WTC11 (cell line): ENCODE measurements around the gene CHRNE. TPM values are rescaled to one million over a fixed set of nuclear protein-coding genes. Genes with fewer than 3 reads are reported as not detected.

Source experiments
- ATAC-seq: fragments of 200-7000 bp; cut with Tn5 transposase; 2 replicates; pipeline ENCODE4 v1.10.0; 2021; ENCODE audit warnings: mild to moderate bottlenecking, moderate library complexity
- CTCF ChIA-PET: fragments of 300-600 bp; sonication (Branson Sonifier 250); formaldehyde crosslinking; loops from one replicate; lab custom pipeline; 2021; ENCODE audit warnings: antibody characterized with exemption; lab: Charles Lee
- POLR2A ChIA-PET: fragments of 350-600 bp; sonication (Branson Sonifier 250); formaldehyde crosslinking; loops from one replicate; lab custom pipeline; 2021; ENCODE audit warnings: antibody characterized with exemption; lab: Charles Lee
- DNase-seq: peaks from one replicate; pipeline ENCODE4 v3.0.0; 2021; ENCODE audit warnings: low spot score
- H3K27ac Mint-ChIP-seq: 2 replicates; pipeline ENCODE4 v1.8.0; 2021; ENCODE audit warnings: mixed read lengths
- H3K27me3 Mint-ChIP-seq: 2 replicates; pipeline ENCODE4 v1.8.0; 2021; ENCODE audit warnings: low read depth, mild to moderate bottlenecking, moderate library complexity, mixed read lengths
- H3K36me3 Mint-ChIP-seq: 2 replicates; pipeline ENCODE4 v1.8.0; 2021; ENCODE audit warnings: mixed read lengths
- H3K4me1 Mint-ChIP-seq: 2 replicates; pipeline ENCODE4 v1.8.0; 2022; ENCODE audit warnings: mixed read lengths
- H3K4me3 Mint-ChIP-seq: 2 replicates; pipeline ENCODE4 v1.8.0; 2021; ENCODE audit warnings: mild to moderate bottlenecking, moderate library complexity, mixed read lengths
- H3K9me3 Mint-ChIP-seq: 2 replicates; pipeline ENCODE4 v1.8.0; 2021; ENCODE audit warnings: mixed read lengths
- CREM ChIP-seq: sonication (generic); formaldehyde crosslinking; IDR thresholded peaks from 2 replicates; pipeline ENCODE4 v1.8.1; 2022; ENCODE audit warnings: mild to moderate bottlenecking, missing genetic modification reagents, moderate library complexity
- EMX1 ChIP-seq: fragments of 250-450 bp; sonication (Bioruptor Pico); IDR thresholded peaks from 2 replicates; pipeline ENCODE4 v1.8.0; 2021; ENCODE audit warnings: mild to moderate bottlenecking
- FOXP1 ChIP-seq: sonication (generic); formaldehyde crosslinking; IDR thresholded peaks from 2 replicates; pipeline ENCODE4 v1.8.0; 2022; ENCODE audit warnings: missing genetic modification reagents, mild to moderate bottlenecking, moderate library complexity, borderline replicate concordance
- IRF1 ChIP-seq: sonication (generic); formaldehyde crosslinking; IDR thresholded peaks from 2 replicates; pipeline ENCODE4 v1.8.0; 2023; ENCODE audit warnings: missing genetic modification reagents
- NR1H2 ChIP-seq: sonication (generic); formaldehyde crosslinking; IDR thresholded peaks from 2 replicates; pipeline ENCODE4 v1.9.0; 2021; ENCODE audit warnings: mild to moderate bottlenecking, moderate library complexity, missing genetic modification reagents
- SOX15 ChIP-seq: fragments of 250-450 bp; sonication (Bioruptor Pico); IDR thresholded peaks from 2 replicates; pipeline ENCODE4 v1.9.0; 2021; ENCODE audit warnings: mild to moderate bottlenecking
- TCF7 ChIP-seq: sonication (generic); formaldehyde crosslinking; IDR thresholded peaks from 2 replicates; pipeline ENCODE4 v1.8.0; 2022; ENCODE audit warnings: mild to moderate bottlenecking, low read depth, missing genetic modification reagents, moderate library complexity
- ZNF219 ChIP-seq: sonication (generic); formaldehyde crosslinking; IDR thresholded peaks from 2 replicates; pipeline ENCODE4 v1.8.0; 2023; ENCODE audit warnings: missing genetic modification reagents, mild to moderate bottlenecking, borderline replicate concordance
- ZNF263 ChIP-seq: sonication (generic); formaldehyde crosslinking; IDR thresholded peaks from 2 replicates; pipeline ENCODE4 v1.8.1; 2022; ENCODE audit warnings: low read depth, mild to moderate bottlenecking, moderate library complexity, missing genetic modification reagents
- total RNA-seq: library from RNA; stranded (reverse); gene quantifications from 3 replicates; pipeline ENCODE4 v1.2.3, GENCODE V29; 2021
- TF ChIP-seq, protein P1 (sequence below): sonication (generic); formaldehyde crosslinking; IDR thresholded peaks from 2 replicates; pipeline ENCODE4 v1.8.1; 2022; ENCODE audit warnings: low read depth, missing genetic modification reagents, borderline replicate concordance
- TF ChIP-seq, protein P2 (sequence below): sonication (generic); formaldehyde crosslinking; IDR thresholded peaks from 2 replicates; pipeline ENCODE4 v1.8.1; 2023; ENCODE audit warnings: mild to moderate bottlenecking, missing genetic modification reagents
- TF ChIP-seq, protein P3 (sequence below): sonication (generic); formaldehyde crosslinking; IDR thresholded peaks from 2 replicates; pipeline ENCODE4 v1.8.0; 2022; ENCODE audit warnings: mild to moderate bottlenecking, missing genetic modification reagents
- TF ChIP-seq, protein P4 (sequence below): fragments of 250-450 bp; sonication (Bioruptor Pico); IDR thresholded peaks from 2 replicates; pipeline ENCODE4 v1.9.0; 2021; ENCODE audit warnings: mild to moderate bottlenecking
- TF ChIP-seq, protein P5 (sequence below): sonication (generic); formaldehyde crosslinking; IDR thresholded peaks from 2 replicates; pipeline ENCODE4 v1.8.1; 2022; ENCODE audit warnings: mild to moderate bottlenecking, missing genetic modification reagents, moderate library complexity, borderline replicate concordance

CHRNE gene
- total RNA-seq, 1 experiment from 2014 or later, result 0.70 TPM

DNA sequence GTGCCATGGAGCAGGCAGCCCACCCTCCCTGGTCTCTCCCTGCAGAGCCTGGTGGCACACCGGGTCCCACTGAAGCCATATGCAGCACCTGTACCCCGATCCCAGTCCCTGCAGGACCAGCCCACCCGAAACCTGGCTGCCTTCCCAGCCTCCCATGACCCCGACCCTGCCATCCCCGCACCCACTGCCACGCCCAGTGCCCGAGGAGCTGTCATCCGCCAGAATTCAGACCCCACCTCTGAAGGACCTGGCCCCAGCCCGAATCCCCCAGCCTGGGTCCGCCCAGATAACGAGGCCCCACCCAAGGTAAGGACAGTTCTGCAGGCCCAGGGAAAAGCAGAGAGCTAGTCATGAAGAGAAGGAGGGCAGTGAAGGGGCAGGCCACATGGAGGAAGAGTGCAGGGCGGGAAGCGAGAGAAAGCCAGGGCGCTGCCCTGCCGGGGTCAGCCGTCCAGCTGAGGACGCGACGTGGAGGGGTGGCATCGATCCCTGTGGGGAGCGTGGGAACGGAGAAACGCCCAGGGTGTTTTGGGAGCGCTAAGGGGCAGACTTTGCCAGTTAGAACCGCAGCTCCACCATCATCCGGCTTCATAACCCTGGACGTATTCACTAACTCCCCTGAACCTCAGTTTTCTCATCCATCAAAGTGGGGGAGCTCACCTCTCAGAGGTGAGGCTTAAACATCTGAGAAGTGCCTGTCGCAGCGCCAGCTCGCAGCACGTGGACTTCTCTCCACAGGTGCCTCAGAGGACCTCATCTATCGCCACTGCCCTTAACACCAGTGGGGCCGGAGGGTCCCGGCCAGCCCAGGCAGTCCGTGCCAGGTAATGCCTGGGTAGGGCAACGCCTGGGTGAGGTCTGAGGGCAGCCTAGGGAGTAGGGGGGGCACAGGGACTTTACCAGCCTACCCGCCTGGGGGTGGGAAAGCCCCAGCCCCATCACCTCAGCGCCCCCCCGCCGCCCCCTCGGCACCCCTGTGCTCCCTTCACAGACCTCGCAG is 11.2 kb downstream of the CHRNE start:
- H3K4me1 Mint-ChIP-seq, result 0 out of 2 replicates have a peak, but pooled peaks cover 5% of the 10 kb centered on the region
- no peak for TF ChIP-seq IRF1
- TF ChIP-seq, protein P1, sequence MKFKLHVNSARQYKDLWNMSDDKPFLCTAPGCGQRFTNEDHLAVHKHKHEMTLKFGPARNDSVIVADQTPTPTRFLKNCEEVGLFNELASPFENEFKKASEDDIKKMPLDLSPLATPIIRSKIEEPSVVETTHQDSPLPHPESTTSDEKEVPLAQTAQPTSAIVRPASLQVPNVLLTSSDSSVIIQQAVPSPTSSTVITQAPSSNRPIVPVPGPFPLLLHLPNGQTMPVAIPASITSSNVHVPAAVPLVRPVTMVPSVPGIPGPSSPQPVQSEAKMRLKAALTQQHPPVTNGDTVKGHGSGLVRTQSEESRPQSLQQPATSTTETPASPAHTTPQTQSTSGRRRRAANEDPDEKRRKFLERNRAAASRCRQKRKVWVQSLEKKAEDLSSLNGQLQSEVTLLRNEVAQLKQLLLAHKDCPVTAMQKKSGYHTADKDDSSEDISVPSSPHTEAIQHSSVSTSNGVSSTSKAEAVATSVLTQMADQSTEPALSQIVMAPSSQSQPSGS (CRISPR knock-in tag), result no peak
- no peak for TF ChIP-seq FOXP1
- TF ChIP-seq CREM (CRISPR knock-in tag), result no peak
- TF ChIP-seq, protein P2, sequence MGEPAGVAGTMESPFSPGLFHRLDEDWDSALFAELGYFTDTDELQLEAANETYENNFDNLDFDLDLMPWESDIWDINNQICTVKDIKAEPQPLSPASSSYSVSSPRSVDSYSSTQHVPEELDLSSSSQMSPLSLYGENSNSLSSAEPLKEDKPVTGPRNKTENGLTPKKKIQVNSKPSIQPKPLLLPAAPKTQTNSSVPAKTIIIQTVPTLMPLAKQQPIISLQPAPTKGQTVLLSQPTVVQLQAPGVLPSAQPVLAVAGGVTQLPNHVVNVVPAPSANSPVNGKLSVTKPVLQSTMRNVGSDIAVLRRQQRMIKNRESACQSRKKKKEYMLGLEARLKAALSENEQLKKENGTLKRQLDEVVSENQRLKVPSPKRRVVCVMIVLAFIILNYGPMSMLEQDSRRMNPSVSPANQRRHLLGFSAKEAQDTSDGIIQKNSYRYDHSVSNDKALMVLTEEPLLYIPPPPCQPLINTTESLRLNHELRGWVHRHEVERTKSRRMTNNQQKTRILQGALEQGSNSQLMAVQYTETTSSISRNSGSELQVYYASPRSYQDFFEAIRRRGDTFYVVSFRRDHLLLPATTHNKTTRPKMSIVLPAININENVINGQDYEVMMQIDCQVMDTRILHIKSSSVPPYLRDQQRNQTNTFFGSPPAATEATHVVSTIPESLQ (CRISPR knock-in tag), result no peak
- no peak for TF ChIP-seq EMX1 (CRISPR knock-in tag)
- no peak for TF ChIP-seq ZNF263 (CRISPR knock-in tag)
- TF ChIP-seq SOX15 (CRISPR knock-in tag), result no peak
- TF ChIP-seq, protein P3, sequence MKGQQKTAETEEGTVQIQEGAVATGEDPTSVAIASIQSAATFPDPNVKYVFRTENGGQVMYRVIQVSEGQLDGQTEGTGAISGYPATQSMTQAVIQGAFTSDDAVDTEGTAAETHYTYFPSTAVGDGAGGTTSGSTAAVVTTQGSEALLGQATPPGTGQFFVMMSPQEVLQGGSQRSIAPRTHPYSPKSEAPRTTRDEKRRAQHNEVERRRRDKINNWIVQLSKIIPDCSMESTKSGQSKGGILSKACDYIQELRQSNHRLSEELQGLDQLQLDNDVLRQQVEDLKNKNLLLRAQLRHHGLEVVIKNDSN (CRISPR knock-in tag), result no peak
- no peak for TF ChIP-seq NR1H2 (CRISPR knock-in tag)
- H3K9me3 Mint-ChIP-seq, result no peaks in the 10 kb centered on the region
- peaks cover 28% of the 10 kb centered on the region for H3K36me3 Mint-ChIP-seq
- DNase-seq, result no peak
- no peaks in the 10 kb centered on the region for H3K27me3 Mint-ChIP-seq
- H3K4me3 Mint-ChIP-seq, result no peak overlapping the region
- POLR2A ChIA-PET, result no interaction called here
- ATAC-seq, result no peak
- CTCF ChIA-PET, result interaction anchor here (1.0 kb wide), 1 partner anchor 101 kb away, joined by 3 read pairs; no protein-coding TSS in a partner anchor
- no peak overlapping the region for H3K27ac Mint-ChIP-seq

- ChIA-PET CTCF (interaction anchor here (1.0 to 1.4 kb wide), 2 partner anchors 99 to 156 kb away, joined by 3 to 5 read pairs; partner anchors contain the start of gene GLTPD2), POLR2A (no interaction called here)
- ATAC-seq, result no peak
- H3K27me3 Mint-ChIP-seq, result no peaks in the 10 kb centered on the region
- no peak overlapping the region for H3K27ac Mint-ChIP-seq
- TF ChIP-seq, protein P4, sequence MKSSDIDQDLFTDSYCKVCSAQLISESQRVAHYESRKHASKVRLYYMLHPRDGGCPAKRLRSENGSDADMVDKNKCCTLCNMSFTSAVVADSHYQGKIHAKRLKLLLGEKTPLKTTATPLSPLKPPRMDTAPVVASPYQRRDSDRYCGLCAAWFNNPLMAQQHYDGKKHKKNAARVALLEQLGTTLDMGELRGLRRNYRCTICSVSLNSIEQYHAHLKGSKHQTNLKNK (CRISPR knock-in tag), result no peak
- TF ChIP-seq ZNF219 (CRISPR knock-in tag) (no peak), TCF7 (CRISPR knock-in tag) (no peak)
- TF ChIP-seq, protein P5, sequence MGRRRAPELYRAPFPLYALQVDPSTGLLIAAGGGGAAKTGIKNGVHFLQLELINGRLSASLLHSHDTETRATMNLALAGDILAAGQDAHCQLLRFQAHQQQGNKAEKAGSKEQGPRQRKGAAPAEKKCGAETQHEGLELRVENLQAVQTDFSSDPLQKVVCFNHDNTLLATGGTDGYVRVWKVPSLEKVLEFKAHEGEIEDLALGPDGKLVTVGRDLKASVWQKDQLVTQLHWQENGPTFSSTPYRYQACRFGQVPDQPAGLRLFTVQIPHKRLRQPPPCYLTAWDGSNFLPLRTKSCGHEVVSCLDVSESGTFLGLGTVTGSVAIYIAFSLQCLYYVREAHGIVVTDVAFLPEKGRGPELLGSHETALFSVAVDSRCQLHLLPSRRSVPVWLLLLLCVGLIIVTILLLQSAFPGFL (CRISPR knock-in tag), result no peak
- TF ChIP-seq, protein P3 (CRISPR knock-in tag), result no peak
- no peaks in the 10 kb centered on the region for H3K9me3 Mint-ChIP-seq
- no peak for DNase-seq
- H3K36me3 Mint-ChIP-seq, result peaks cover 36% of the 10 kb centered on the region
- no peak overlapping the region for H3K4me3 Mint-ChIP-seq
- 0 out of 2 replicates have a peak, but pooled peaks cover 2% of the 10 kb centered on the region for H3K4me1 Mint-ChIP-seq
These were observed 15.3 kb downstream of the CHRNE start for GRCh38 chr17:4887581-4887980.
